Neuron (in vitro differentiated cells): ENCODE data around the gene PPFIA2.

ENCODE experiments used
- H2AFZ ChIP-seq: one replicate; pipeline ENCODE4 v1.6.1; 2013; ENCODE audit warnings: low read depth, mild to moderate bottlenecking, inconsistent platforms, low read length, moderate library complexity
- H3K27me3 ChIP-seq: one replicate; pipeline ENCODE4 v1.6.1; 2013; ENCODE audit warnings: low read length; ENCODE audit not compliant: insufficient read depth
- H3K36me3 ChIP-seq: one replicate; pipeline ENCODE4 v1.6.1; 2013; ENCODE audit warnings: low read length; ENCODE audit not compliant: insufficient read depth
- H3K4me1 ChIP-seq: one replicate; pipeline ENCODE4 v1.6.1; 2013; ENCODE audit warnings: low read length; ENCODE audit not compliant: insufficient read depth
- H3K4me3 ChIP-seq: 2 replicates; pipeline ENCODE4 v1.5.1; 2013; ENCODE audit warnings: mild to moderate bottlenecking, low read length, moderate library complexity
- H3K9me3 ChIP-seq: one replicate; pipeline ENCODE4 v1.6.1; 2013; ENCODE audit warnings: low read length

Gene PPFIA2

GRCh38 chr12:81441629-81442028 lies 317.5 kb downstream of the PPFIA2 start:
- no peaks in the 10 kb centered on the region for H3K36me3 ChIP-seq
- H2AFZ ChIP-seq: no peak overlapping the region
- no peak overlapping the region for H3K4me3 ChIP-seq
- H3K9me3 ChIP-seq: no peaks in the 10 kb centered on the region
- no peaks in the 10 kb centered on the region for H3K4me1 ChIP-seq
- no peaks in the 10 kb centered on the region for H3K27me3 ChIP-seq

- Histone ChIP-seq H2AFZ (no peak overlapping the region), H3K4me3 (no peak overlapping the region), H3K9me3 (no peaks in the 10 kb centered on the region), H3K27me3 (no peaks in the 10 kb centered on the region), H3K4me1 (no peaks in the 10 kb centered on the region), H3K36me3 (no peaks in the 10 kb centered on the region)
Measured at GRCh38 chr12:81440001-81440400, 319.1 kb downstream of the PPFIA2 start.

- no peaks in the 10 kb centered on the region for H3K9me3 ChIP-seq
- H3K27me3 ChIP-seq: no peaks in the 10 kb centered on the region
- H3K4me1 ChIP-seq: no peaks in the 10 kb centered on the region
- no peak overlapping the region for H3K4me3 ChIP-seq
- H2AFZ ChIP-seq: no peak overlapping the region
- H3K36me3 ChIP-seq: no peaks in the 10 kb centered on the region
Measured at GRCh38 chr12:81439344-81439743, 319.8 kb downstream of the PPFIA2 start.

GRCh38 chr12:81417056-81417455 lies 342.1 kb downstream of the PPFIA2 start:
- Histone ChIP-seq H3K36me3 (no peaks in the 10 kb centered on the region), H3K4me1 (no peaks in the 10 kb centered on the region), H2AFZ (no peak overlapping the region), H3K9me3 (no peaks in the 10 kb centered on the region), H3K4me3 (no peak overlapping the region), H3K27me3 (no peaks in the 10 kb centered on the region)

- Histone ChIP-seq H3K27me3 (no peaks in the 10 kb centered on the region), H3K36me3 (no peaks in the 10 kb centered on the region), H3K9me3 (no peaks in the 10 kb centered on the region), H2AFZ (no peak overlapping the region), H3K4me1 (no peaks in the 10 kb centered on the region), H3K4me3 (no peak overlapping the region)
Measured at GRCh38 chr12:81416571-81416970, 342.6 kb downstream of the PPFIA2 start.

- Histone ChIP-seq H3K36me3 (no peaks in the 10 kb centered on the region), H3K4me1 (no peaks in the 10 kb centered on the region), H3K27me3 (no peaks in the 10 kb centered on the region), H3K9me3 (no peaks in the 10 kb centered on the region), H3K4me3 (no peak overlapping the region), H2AFZ (no peak overlapping the region)
Measured at GRCh38 chr12:81414441-81414840, 344.7 kb downstream of the PPFIA2 start.

GRCh38 chr12:81412940-81413339 lies 346.2 kb downstream of the PPFIA2 start:
- Histone ChIP-seq H3K9me3 (no peaks in the 10 kb centered on the region), H3K36me3 (no peaks in the 10 kb centered on the region), H3K27me3 (no peaks in the 10 kb centered on the region), H2AFZ (no peak overlapping the region), H3K4me3 (no peak overlapping the region), H3K4me1 (no peaks in the 10 kb centered on the region)

- H3K9me3 ChIP-seq: no peaks in the 10 kb centered on the region
- no peak overlapping the region for H2AFZ ChIP-seq
- H3K4me1 ChIP-seq: no peaks in the 10 kb centered on the region
- H3K4me3 ChIP-seq: no peak overlapping the region
- H3K27me3 ChIP-seq: no peaks in the 10 kb centered on the region
- no peaks in the 10 kb centered on the region for H3K36me3 ChIP-seq
Measured at GRCh38 chr12:81403348-81403747, 355.8 kb downstream of the PPFIA2 start.

GRCh38 chr12:81401241-81401640 lies 357.9 kb downstream of the PPFIA2 start:
- Histone ChIP-seq H2AFZ (no peak overlapping the region), H3K4me1 (no peaks in the 10 kb centered on the region), H3K4me3 (no peak overlapping the region), H3K27me3 (no peaks in the 10 kb centered on the region), H3K36me3 (no peaks in the 10 kb centered on the region), H3K9me3 (no peaks in the 10 kb centered on the region)

GRCh38 chr12:81400024-81400423 lies 359.1 kb downstream of the PPFIA2 start:
- Histone ChIP-seq H3K27me3 (no peaks in the 10 kb centered on the region), H3K4me1 (no peaks in the 10 kb centered on the region), H2AFZ (no peak overlapping the region), H3K36me3 (no peaks in the 10 kb centered on the region), H3K4me3 (no peak overlapping the region), H3K9me3 (no peaks in the 10 kb centered on the region)

- Histone ChIP-seq H3K4me3 (no peak overlapping the region), H2AFZ (no peak overlapping the region), H3K27me3 (no peaks in the 10 kb centered on the region), H3K36me3 (no peaks in the 10 kb centered on the region), H3K4me1 (peaks cover 4% of the 10 kb centered on the region), H3K9me3 (no peaks in the 10 kb centered on the region)
Measured at GRCh38 chr12:81395431-81395830, 363.7 kb downstream of the PPFIA2 start.

GRCh38 chr12:81389550-81390099 lies 369.5 kb downstream of the PPFIA2 start:
- Histone ChIP-seq H3K4me3 (no peak overlapping the region), H2AFZ (no peak overlapping the region), H3K36me3 (no peaks in the 10 kb centered on the region), H3K9me3 (no peaks in the 10 kb centered on the region), H3K4me1 (peaks cover 4% of the 10 kb centered on the region), H3K27me3 (no peaks in the 10 kb centered on the region)

GRCh38 chr12:81386101-81386500 lies 373.0 kb downstream of the PPFIA2 start:
- Histone ChIP-seq H3K9me3 (no peaks in the 10 kb centered on the region), H3K4me1 (no peaks in the 10 kb centered on the region), H3K36me3 (no peaks in the 10 kb centered on the region), H2AFZ (no peak overlapping the region), H3K4me3 (no peak overlapping the region), H3K27me3 (no peaks in the 10 kb centered on the region)

- Histone ChIP-seq H2AFZ (no peak overlapping the region), H3K9me3 (no peaks in the 10 kb centered on the region), H3K27me3 (no peaks in the 10 kb centered on the region), H3K4me1 (no peaks in the 10 kb centered on the region), H3K36me3 (no peaks in the 10 kb centered on the region), H3K4me3 (no peak overlapping the region)
Measured at GRCh38 chr12:81381951-81382350, 377.2 kb downstream of the PPFIA2 start.
